GM18907 (cell line): ENCODE data around the gene BAIAP2L2.
"Not testable (repeated sequence)": the region's sequence is repeated elsewhere in the genome, so short reads cannot be mapped to it uniquely, and the experiment has no call there.

Source experiments
- ATAC-seq: cut with Tn5 transposase; IDR thresholded peaks from one replicate; pipeline ENCODE4 v1.9.1; 2021; ENCODE audit warnings: mild to moderate bottlenecking, moderate library complexity; ENCODE audit not compliant: unreplicated experiment

The BAIAP2L2 gene, protein sequence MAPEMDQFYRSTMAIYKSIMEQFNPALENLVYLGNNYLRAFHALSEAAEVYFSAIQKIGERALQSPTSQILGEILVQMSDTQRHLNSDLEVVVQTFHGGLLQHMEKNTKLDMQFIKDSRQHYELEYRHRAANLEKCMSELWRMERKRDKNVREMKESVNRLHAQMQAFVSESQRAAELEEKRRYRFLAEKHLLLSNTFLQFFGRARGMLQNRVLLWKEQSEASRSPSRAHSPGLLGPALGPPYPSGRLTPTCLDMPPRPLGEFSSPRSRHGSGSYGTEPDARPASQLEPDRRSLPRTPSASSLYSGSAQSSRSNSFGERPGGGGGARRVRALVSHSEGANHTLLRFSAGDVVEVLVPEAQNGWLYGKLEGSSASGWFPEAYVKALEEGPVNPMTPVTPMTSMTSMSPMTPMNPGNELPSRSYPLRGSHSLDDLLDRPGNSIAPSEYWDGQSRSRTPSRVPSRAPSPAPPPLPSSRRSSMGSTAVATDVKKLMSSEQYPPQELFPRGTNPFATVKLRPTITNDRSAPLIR

GRCh38 chr22:38110008-38110862, at the start of gene BAIAP2L2:
BAIAP2L2 (minus strand) TSS chr22:38110684; CDS start chr22:38110525, 159 bp downstream.
- ATAC-seq, result no peak

DNA sequence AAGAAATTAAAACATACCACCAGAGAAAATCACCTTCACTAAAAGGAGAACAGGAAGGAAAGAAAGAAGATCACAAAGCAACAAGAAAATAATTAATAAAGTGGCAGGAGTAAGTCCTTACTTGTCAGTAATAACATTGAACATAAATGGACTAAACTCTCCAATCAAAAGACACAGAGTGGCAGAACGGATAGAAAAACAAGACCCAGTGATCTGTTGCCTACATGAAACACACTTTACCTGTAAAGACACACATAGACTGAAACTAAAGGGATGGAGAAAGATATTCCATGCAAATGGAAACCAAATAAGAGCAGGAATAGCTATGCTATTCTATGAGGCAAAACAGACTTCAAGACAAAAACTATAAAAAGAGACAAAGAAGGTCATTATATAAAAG, 45.2 kb upstream of the BAIAP2L2 start:
- ATAC-seq, result no peak

GRCh38 chr22:38154563-38154915, 44.1 kb upstream of the BAIAP2L2 start:
- ATAC-seq, result not testable (repeated sequence)

GRCh38 chr22:38153821-38154562, 43.5 kb upstream of the BAIAP2L2 start:
- ATAC-seq, result no peak

DNA sequence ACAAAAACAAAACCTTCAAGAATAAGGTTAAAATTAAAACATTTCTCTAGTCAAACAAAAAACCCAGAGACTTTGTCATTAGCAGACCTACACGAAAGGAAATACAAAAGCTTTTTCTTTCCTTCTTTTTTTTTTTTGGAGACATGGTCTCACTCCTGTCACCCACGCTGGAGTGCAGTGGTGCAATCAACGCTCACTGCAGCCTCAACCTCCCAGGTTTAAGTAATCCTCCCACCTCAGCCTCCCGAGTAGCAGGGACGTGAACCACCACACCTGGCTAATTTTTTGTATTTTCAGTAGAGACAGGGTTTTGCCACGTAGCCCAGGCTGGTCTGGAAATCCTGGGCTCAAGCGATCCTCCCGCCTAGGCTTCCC, 40.6 kb upstream of the BAIAP2L2 start:
- no peak for ATAC-seq

GRCh38 chr22:38148245-38148644, 37.8 kb upstream of the BAIAP2L2 start:
- no peak for ATAC-seq

DNA sequence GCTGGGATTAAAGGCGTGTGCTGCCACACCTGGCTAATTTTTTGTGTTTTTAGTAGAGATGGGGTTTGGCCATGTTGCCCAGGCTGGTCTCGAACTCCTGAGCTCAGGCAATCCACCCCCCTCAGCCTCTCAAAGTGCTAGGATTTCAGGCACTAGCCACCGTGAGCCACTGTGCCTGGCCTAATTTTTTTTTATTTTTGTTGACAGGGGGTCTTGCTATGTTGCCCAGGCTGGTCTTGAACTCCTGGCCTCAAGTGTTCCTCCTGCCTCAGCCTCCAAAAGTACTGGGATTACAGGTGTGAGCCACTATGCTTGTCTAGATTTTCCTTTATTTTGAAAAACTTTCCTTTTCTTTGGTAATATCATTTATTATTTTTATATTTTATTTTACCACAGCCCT, 35.7 kb upstream of the BAIAP2L2 start:
- ATAC-seq, result not testable (repeated sequence)

DNA sequence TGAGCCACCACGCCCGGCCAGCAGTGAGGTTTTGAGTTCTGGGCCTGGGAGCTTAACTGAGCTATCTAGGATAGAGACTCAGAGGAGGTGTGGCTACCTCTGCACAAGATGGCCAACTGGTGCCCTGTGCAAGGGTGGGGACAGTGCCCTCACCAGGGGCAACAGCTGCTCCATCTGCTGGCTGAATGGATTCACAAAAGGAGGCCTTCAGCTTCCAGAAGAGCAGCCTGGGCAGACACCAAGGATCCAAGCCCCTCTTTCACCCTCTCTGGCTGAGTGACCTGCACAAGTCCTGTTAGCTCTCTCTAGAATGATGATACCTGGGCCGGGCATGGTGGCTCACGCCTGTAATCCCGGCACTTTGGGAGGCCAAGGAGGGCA, 33.5 kb upstream of the BAIAP2L2 start:
- ATAC-seq, result no peak

- ATAC-seq, result no peak
These were observed 32.1 kb upstream of the BAIAP2L2 start for GRCh38 chr22:38142606-38143005.

DNA sequence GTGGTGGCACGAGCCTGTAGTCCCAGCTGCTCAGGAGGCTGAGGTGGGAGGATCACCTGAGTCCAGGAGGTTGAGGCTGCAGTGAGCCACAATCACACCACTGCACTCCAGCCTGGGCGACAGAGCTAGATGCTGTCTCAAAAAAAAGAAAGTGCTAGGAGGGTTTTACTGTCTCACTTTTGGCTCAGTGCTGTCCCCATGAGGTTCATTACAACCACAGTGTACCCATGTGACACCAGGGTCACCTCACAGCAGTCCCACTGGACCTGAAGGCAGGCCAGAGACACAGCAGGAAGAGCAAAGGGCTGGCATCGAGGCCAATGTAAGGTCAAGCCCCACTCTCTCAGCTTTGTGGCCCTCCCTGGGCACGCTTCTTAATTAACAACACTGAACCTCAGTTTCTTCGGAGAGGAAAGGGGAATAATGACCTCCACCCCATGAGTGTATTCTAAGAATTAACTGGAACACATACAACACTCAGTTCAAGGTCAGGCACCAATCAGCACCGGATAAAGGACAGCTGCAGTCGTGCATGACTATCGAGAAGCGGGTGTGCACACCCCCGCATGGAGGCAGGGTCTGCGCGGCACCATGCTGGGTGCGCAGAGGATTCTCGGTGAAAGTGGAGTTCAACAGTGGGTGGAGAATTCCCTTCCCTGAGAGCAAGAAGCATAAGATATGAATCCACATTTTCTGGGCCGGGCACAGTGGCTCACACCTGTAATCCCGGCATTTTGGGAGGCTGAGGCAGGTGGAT, 30.9 kb upstream of the BAIAP2L2 start:
- ATAC-seq, result no peak

- ATAC-seq, result no peak
These were observed 29.4 kb upstream of the BAIAP2L2 start for GRCh38 chr22:38139901-38140300.

DNA sequence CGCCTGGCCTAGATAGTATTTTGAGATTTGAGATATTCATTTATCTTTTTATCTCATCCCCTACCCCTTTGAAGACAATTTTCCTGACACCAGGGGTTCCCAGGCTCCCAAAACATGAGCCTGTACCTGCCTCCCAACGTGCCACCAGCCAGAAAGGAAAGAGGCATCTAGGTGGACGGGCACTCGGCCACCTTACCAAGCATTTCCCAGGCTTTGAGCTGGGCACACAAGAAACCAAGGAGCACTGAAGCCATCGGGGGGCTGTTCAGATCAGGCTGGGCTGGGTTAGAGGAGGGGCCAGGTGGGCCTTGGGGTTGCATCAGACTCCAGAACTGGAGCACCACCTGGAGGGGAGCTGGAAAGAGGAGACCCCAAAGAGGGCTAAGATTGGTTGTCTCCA, 28.5 kb upstream of the BAIAP2L2 start:
- ATAC-seq, result no peak

- no peak for ATAC-seq
These were observed 27.6 kb upstream of the BAIAP2L2 start for GRCh38 chr22:38137876-38138687.

- no peak for ATAC-seq
These were observed 26.1 kb upstream of the BAIAP2L2 start for GRCh38 chr22:38136607-38137006.

DNA sequence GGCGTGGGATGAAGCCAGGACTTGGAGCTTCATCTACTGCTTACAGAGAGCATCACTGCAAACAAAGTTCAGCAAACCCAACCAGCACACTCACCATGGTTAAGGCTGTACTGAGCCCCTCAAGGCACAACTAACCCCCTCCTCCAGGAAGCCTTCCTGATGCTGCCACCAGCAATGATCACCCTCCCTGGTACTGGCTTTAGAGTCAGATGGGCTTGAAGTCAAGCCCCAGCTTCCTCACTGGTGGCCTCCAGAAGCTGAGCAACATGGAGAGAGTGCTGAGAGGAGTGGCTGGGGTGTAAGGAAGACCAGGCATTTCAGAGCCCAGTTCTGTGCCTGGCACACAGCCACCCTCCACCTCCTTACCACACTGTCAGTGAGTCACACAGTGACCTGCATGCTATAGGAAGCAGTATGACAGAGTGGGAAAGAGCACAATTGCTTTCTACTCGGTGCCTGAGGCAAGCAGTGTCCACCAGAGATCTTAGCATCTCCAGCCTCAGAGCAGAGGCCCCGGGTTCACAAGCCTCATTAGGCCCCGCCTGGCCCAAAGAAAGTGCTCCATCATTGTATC, 24.7 kb upstream of the BAIAP2L2 start:
- no peak for ATAC-seq

DNA sequence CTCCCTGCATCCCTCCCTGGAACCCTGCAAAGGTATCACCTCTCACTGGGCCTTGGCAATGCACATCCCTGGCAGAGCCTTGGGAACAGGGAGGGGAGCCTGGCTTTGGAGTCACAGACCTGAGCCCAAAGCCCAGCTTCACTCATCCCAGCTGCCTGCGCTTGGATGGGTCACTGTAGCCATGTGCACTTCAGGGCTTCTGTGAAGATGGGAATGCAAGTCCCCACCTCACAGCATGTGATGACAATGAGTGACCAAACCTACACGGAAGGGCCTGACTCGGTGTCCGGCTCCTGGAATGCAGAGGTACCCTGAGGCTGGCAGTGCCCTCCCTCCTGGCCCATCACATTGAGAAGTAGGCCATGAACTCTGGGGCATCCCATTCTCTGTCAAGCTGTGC, 22.8 kb upstream of the BAIAP2L2 start:
- ATAC-seq, result no peak

DNA sequence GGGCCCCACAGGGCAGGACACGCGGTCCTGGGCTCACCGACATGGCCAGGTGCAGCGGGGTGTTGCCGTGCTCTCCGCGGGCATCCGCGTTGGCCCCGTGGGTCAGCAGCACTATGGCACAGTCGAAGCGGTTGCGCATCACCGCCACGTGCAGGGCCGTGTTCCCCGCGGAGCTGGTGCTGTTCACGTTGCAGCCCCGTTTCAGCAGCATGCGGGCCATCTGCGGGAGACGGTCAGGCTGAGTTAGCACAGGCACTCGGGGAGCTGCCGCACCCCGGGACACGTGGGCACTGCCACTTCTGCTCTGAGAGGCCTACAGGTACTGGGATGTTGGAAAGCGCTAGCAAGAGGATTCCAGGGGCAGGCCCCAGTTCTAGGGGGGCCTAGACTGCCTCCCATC, 22.3 kb upstream of the BAIAP2L2 start:
- ATAC-seq, result no peak

- no peak for ATAC-seq
These were observed 21.7 kb upstream of the BAIAP2L2 start for GRCh38 chr22:38132136-38132535.

GRCh38 chr22:38131399-38131798, 20.9 kb upstream of the BAIAP2L2 start:
- no peak for ATAC-seq
